GM11168 (cell line): ENCODE measurements around the gene HELZ2.
"Not testable (repeated sequence)": the region's sequence is repeated elsewhere in the genome, so short reads cannot be mapped to it uniquely, and the experiment has no call there.

Experiments used
- in situ Hi-C: fragments of 300-500 bp; cut with MboI; formaldehyde crosslinking; loops from one replicate; pipeline ENCODE4 v1.12.0; 2022; ENCODE audit warnings: low sequenced_read_pairs; ENCODE audit not compliant: unreplicated experiment

HELZ2 gene

DNA sequence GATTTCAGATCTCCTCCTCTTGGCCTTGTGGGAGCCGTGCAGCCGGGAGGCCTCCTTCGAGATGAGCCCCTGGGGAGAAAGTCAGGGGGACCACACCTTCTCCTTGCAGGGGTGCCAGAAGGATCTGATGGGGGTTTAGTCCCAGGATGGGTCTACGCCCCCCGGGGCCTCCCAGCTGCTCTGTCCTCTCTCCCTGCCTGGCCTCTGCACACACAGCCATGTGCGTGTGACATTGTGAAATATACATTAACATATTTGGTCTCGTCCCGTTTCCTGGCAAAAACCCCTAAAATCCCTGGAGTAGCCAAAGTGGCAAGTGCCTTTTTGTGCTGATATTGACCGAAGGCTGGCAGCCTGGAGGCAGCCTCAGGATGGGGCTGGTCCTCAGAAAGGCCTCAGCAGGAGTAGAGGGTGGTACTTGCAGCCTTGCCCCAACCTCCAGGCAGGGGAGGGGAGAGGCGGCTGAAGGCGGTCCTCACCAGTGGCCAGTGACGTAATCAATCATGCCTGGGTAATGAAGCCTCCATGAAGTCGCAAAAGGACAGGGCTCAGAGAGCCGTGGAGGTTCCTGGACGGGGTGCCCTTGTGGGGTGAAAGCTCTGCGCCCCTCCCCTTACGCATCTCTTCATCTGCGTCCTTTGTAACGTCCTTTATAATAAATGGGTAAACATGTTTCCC, 5.1 kb upstream of the HELZ2 start:
- in situ Hi-C loops = no loop called here

DNA sequence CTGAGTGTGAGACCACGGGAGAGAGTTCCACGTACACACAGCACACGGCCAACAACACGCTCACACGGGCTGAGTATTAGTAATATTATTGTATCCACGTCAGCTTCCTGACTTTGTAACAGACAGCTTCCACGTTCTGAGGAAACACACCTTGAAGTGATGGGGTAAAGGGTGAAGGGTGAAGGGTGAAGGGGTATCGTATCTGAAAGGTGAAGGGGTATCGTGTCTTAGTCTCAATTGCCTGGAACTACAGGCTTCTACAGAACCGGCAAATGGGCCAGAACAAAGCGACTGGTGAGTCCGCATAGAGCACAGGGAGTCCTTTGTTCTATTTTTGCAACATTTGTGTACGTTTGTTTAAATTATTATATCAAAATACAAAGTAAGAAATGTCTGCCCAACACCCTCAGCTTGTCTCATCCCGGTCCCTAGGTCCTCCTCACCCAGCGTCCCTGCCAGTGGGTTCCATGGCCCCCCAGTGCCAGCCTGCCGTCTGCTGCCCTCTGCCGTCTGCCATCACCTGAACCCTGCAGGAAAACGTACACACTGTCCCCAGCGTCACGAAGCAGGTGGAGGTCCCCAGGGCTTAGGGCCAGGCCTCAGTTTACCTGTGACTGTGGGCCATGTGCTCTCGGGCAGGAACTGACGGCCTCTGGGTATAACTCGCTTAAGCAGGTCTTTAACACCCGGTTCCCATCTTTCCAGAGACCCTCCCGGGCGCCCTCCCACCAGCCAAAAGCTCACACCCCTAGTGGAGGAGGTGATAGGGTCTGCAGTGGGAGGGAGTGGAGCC, 4.4 kb upstream of the HELZ2 start:
- in situ Hi-C loops = no loop called here

DNA sequence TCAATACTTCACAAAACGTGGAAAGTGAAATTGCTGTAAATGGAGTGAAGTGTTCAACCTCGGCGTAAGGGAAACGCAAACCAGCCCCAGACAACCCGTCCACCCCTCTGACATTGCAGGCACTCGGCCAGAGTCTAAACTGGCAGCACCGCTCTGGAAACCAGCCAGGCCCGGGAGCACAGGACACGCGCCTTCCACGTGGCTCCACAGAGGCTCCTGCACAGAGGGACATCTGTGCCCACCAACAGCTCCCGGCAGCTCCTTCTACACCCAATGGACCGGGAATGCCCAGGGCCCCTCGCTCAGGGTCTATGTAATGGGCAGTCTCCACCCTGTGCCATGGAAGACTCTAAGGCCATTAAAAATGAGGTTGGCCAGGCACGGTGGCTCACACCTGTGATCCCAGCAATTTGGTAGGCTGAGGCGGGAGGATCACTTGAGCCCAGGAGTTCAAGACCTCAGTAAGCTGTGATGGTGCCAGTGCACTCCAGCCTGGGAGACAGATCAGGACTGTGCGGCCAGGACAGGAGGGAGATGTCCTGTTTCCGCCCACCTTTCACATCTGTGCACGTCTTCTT, 3.4 kb upstream of the HELZ2 start:
- in situ Hi-C loops = no loop called here

DNA sequence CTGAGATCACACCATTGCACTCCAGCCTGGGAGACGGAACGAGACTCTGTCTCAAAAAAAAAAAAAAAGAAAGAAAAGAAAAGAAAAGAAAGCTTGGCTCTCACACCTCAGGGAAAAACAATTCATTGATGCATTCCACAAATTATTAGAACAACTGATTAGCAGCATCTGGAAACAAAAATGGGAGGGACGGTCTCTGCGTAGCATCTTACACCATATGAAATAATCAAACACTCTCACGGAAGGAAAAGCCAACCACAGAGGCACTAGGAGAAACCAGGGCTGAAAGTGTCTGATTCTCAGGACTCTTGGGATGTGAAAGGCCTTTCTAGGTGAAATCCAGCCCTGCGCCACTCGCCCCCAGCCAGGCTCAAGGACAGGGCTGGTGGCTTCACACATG, 2.3 kb upstream of the HELZ2 start:
- in situ Hi-C loops = no loop called here

DNA sequence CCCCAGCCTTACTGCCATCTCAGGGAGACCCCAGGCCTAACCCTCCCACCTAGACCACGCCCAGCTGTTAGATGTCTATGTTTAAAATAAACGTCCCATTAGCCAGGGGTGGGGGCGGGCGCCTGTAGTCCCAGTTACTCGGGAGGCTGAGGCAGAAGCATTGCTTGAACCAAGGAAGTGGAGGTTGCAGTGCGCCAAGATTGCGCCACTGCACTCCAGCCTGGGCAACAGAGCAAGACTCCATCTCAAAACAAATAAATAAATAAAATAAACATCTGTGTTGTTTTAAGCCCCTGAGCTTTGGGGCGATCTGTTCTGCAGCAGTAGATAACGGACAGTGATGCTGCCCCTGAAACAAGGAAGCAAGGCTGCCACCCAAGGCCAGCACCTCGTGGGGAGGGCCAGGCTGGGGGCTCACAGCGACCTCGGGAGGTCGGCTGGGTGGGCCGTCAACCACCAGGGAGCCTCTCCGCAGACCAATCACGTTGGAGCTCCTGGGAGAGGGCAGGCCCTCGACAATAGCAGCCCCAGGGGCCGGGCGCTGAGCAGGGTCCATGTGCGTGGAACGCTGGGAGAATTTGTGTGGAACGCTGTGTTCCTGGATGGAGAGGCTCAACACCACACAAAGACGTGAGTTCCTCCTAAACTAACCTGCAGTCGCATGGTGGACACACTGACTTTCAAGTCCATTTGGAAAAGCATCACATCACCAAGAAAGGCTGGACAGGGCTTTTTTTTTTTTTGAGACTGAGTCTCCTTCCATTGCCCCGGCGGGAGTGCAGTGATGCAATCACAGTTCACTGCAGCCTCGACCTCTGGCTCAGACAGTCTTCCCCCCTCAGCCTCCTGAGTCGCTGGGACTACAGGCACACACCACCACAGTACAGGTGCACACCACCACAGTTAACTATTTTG, 1.0 kb upstream of the HELZ2 start:
- in situ Hi-C loops = no loop called here

DNA sequence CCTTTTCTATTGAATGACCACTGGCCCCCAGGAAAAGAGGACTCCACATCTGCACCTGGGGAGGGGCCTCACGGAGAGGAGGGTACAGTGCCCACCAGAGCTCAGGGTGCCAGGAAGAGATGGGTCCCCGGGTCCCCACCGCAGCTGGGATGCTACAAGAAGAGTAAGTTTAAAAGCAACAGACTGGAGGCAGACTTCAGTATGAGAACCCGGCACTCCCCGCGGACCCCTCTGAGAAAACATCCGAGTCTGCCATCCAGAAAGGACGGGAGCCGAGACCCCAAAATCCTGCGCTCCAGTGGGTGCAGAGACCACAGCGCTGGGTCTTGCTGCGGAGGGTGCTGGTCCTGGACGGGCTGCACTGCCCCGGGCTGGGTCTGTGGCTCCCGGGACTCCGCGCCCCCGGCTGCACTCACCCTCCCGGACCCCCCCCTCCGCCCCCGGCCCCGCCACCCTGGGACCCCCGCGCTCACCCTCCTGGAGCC, 350 bp downstream of the HELZ2 start:
- in situ Hi-C loops = no loop called here

DNA sequence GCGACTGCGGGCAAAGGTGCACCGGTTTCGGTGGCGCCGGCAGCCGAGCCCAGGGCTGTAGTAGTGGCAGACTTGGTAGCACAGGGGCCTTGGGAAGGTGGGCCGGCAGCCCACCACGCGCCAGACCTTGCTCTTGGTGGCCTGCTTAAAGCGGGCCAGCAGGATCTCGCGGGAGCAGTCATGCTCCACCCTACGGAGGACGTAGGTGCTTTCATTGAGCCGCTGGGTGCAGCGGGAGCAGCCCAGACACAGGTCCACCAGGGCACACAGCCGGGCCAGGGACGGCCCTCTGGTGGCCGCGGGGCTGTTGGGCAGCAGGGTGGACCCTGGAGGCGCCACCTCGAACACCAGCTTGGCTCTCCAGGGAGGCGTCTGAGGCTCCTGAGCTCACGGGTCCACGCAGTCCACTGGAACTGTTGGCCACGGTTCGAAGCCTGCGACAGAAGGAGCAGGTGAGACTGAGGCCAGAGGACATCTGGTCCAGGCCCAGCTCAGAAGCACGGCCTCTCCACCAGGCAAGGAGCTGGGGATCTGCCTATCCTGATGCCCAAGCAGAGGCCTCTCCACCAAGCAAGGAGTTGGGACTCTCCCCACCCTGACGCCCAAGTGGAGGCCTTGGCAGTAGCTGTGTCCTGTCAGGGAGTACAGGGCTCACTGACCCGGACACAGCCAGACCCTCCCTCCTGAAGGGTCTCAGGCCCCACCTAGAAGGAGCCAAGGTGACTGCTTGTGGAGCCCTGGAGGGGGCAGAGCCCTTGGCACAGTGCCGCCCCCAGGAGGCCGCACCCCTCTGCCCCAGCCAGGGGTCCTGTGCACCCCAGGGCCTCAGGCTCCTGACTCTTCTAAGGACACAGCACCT, 1.0 kb downstream of the HELZ2 start:
- in situ Hi-C loops = no loop called here

DNA sequence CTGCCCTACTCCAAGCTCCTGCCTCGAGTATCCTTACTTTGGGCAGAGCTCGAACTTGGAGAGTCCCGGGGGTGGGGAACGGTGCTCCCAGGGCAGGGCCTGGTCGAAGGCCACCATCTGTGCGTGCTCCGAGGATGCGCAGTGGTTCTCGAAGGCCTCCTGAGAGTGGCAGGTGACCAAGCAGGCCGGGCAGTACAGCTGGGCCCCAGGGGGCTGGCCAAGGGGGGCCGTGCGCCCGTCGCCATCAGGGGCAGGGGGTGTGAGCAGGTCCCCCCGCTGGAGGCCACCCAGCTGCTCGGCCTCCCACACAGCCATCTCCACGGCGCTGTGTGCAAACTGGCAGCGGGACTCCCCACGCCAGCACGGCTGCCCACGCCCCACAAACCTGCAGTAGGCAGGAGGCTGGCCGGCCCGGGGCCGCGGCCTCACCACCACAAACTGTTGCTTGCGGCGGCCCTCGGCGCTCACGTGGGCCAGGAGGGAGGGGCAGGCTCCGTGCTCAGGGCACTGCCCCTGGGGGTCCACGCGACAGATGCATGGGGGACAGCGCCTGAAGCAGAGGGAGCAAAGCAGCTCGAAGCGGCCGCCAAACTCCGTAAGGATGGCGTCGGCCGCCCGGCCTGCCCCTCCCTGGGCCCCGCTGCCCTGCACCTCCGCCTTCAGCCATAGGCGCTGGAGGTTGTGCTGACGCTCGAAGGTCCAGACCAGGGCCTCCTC, 1.8 kb downstream of the HELZ2 start:
- in situ Hi-C loops = no loop called here

DNA sequence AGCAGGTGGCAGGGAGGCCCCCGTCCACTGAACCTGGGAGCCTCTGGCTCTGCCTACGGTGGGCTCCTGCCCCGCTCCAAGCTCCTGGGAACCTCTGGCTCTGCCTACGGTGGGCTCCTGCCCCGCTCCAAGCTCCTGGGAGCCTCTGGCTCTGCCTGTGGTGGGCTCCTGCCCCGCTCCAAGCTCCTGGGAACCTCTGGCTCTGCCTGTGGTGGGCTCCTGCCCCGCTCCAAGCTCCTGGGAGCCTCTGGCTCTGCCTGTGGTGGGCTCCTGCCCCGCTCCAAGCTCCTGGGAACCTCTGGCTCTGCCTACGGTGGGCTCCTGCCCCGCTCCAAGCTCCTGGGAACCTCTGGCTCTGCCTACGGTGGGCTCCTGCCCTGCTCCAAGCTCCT, 3.0 kb downstream of the HELZ2 start:
- in situ Hi-C loops = not testable (repeated sequence)

DNA sequence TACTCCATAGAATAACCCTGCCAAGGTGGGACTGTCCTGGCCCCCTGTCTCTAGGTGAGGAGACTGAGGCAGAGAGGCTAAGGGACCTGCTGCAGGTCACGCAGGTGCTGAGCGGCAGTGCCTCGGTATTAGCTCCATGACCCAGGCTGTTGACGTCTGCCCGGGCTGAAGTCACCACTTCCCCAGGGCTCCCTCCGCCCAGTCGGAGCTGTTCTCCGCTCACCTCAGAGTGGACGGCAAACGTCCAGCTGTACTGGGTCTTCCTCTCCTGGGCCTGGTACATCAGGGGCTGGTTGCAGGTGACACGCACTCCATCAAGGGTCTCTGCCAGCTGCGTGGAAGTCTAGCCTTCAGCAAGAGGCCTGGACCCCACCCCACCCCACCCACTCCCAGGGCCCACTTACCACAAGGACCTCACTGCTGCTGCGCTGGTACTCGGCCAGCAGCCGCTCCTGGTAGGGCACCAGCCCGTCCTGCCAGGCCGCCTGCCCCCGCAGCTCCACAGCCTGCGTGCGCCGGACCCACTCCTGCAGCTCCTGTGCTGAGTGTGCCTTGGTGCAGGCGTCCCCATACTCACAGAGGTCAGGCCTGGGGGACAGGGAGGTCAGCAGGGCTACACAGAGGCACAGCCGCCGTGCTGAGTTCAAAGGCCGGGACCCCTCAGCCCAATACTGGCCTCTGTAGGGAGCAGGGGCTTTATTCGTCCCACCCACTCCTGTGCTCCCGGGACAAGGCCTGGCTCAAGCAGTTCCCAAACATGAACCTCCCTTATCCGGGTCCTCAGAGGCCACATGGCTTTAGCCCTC, 3.6 kb downstream of the HELZ2 start:
- in situ Hi-C loops = no loop called here

DNA sequence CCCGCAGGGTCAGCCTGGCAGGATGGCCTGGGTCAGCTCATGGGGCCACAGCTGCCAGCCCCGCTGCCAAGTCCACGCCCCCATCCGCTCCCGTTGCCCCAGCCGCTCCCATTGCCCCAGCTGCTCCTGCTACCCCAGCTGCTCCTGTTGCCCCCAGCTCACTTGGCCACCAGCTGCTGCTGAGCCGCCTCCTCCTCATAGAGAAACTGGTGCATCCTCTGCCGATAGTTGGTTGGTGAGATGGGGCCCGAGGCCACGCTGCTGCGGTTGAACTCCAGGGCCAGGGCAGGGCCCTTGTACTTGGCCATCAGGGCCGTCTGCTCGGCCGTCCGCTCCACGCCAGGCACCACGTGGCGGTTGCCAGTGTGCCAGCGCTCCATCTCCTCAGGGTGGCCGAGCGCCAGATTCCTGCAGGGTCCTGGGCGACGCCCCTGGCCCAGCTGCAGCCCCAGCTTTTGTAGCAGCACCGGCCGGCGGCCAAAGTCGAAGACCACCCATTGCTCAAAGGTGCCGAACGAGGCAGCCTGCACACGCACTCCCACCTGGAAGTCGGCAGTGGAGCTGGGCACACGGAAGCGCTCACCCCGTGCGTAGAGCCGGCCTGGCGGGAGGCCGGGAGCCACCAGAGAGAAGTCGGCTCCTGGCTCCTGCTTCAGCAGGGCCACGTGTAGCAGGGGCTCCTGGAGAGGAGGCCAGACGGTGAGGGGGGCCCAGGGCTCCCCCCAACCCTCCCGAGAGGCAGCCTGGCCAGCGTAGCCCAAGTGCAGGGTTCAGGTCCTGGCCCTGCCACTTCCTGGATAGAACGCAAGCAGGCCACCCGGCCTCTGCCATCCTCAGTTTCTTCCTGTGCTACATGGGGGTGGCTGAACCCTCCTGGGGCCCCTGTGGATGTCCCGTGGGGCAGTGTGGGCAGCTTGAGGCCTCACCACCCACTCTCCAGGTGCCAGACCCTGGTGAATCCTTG, 4.8 kb downstream of the HELZ2 start:
- in situ Hi-C loops = no loop called here

DNA sequence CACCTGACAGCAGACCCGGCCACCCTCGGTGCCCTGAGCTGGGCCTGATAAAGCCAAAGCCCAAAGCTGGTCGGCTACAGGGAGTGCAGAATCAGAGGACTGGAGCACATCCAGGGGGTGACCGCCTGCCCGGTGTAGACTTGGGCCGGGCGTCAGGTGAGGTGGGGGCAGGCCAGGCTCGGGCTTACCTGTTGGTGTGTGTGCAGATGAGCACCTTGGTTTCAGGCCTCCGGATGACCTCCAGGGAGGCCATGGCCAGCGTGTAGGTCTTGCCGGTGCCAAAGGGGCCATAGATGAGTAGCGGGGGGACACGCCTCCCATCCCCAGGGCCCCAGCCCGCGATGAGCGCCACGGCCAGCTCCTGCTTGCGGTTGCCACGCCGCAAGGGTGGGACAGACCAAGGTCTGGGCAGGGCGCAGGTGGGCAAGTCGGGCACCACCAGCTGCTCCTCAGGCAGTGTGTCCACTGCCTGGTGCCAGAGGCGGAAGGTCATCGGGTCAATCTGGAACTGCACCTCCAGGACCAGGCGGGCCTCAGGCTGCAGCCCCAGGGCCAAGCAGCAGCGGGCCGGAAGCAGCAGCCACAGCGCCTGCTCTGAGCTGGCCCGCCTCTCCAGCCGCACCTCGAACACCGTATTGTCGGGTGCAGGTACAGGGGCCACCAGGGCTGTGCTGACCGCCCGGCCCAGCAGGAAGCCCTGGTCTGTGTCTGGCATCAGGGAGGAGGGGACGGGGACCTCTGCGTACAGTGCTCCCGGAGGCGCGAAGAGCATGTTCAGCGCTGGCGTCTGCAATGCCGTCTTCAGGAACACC, 5.7 kb downstream of the HELZ2 start:
- in situ Hi-C loops = no loop called here

DNA sequence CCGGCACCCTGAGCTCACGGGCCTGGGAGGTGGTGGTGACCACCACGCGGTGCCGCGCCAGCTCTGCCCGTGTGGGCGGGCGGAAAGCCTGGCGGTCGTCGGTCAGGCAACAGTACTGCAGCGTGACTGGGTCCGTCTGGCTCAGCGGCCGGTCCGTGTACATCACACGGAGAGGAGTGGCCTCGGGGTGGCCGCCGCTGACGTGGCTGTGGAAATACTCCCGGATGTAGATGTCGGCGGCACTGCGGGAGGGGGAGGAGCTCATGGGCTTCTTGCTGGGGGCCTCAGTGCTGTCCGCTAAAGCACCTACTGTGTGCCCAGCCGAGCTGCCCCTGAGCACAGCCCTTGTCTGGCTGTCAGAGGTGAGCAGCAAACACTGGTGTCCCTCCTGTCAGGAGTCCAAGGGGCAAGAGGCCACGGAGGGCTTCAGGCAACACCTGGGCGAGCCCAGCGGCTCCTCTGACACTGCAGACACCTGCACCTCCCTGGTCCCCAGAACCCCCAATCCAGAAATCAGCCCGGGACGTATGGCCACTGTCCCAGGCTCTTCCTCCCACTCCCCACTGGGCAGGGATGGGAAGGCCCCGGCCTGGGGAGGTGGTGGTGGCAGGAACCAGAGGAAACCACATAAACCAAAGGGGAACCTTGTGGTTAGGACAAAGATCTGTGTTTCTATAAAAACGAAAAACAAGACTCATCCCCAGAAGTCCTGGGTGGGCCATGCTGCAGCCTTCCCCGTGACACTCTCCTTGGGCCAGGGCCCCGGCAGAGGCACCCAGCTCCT, 6.5 kb downstream of the HELZ2 start:
- in situ Hi-C loops = no loop called here

DNA sequence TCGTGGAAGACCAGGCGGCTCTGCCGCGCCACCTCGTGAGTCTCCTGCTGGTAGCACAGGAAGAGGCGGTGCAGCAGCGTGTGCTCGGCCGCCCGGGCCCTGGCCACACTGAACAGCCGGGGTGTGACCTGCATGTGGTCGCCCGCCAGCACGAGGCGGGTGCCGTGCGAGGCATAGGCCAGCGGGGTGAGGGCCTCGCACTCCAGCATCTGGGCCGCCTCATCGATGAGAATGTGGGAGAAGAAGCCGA, 7.0 kb downstream of the HELZ2 start:
- in situ Hi-C loops = no loop called here

DNA sequence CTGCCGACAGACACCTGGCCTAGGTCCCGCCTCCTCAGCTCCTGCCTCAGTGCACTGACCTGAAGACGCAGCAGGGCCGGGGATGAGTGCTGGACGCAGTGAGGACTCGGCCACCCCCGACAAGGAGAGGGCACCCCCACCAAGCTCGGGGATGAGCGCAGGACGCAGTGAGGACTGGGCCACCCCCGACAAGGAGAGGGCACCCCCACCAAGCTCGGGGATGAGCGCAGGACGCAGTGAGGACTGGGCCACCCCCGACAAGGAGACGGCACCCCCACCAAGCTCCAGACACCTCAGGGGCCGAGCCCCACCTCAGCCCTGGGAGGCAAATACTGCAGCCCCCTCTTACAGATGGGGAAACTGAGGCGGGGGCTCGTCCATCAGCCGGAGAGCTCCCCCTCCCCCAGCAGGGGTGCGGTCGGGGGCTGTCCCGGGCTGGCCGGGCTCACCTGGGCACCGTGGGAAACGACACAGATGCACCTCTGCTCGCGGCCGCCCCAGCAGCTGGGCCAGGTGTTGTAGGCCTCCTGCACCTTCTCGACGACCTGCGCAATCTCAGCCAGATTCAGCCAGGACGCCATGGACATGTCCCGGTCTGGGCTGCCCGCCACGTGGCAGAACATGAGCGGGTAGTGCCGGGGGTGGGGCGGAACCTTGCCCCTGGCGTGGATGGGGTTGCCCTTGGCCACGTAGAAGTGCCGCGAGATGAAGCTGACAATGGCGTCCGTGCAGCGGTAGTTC, 7.5 kb downstream of the HELZ2 start:
- in situ Hi-C loops = no loop called here
